CD4-positive, alpha-beta T cell treated with Interleukin-15 for 4 hours (primary cell): ENCODE measurements around the gene TTLL3.
"Not testable (repeated sequence)": the region's sequence is repeated elsewhere in the genome, so short reads cannot be mapped to it uniquely, and the experiment has no call there.

ENCODE experiments used
- DNase-seq: peaks from one replicate; pipeline ENCODE4 v3.0.0-alpha.2; 2020; ENCODE audit warnings: low spot score

TTLL3 gene

GRCh38 chr3:9809615-9810432 is at the start of gene TTLL3:
TTLL3 (plus strand) TSS chr3:9810262; CDS start chr3:9810662, 400 bp downstream.
- peak; percentile 32 for DNase-seq

GRCh38 chr3:9760779-9761505 is 49.1 kb upstream of the TTLL3 start:
- DNase-seq: no peak

GRCh38 chr3:9761919-9762318 is 48.1 kb upstream of the TTLL3 start:
- DNase-seq: no peak

- no peak for DNase-seq
Measured at GRCh38 chr3:9762871-9763270, 47.2 kb upstream of the TTLL3 start.

GRCh38 chr3:9765865-9766264 is 44.2 kb upstream of the TTLL3 start:
- no peak for DNase-seq

GRCh38 chr3:9767418-9767817 is 42.6 kb upstream of the TTLL3 start:
- no peak for DNase-seq

- DNase-seq: no peak
Measured at GRCh38 chr3:9768141-9768775, 41.8 kb upstream of the TTLL3 start.

- DNase-seq: no peak
Measured at GRCh38 chr3:9769012-9769411, 41.0 kb upstream of the TTLL3 start.

GRCh38 chr3:9769426-9770275 is 40.4 kb upstream of the TTLL3 start, which contains the start of gene CAMK1:
CAMK1 (minus strand) TSS chr3:9769947; CDS start chr3:9767749, 2,198 bp downstream.
- DNase-seq: peak; percentile 50

- DNase-seq: no peak
Measured at GRCh38 chr3:9770276-9770812, 39.7 kb upstream of the TTLL3 start.

- not testable (repeated sequence) for DNase-seq
Measured at GRCh38 chr3:9771007-9771406, 39.1 kb upstream of the TTLL3 start.

- DNase-seq: no peak
Measured at GRCh38 chr3:9776896-9777693, 33.0 kb upstream of the TTLL3 start.

- DNase-seq: no peak
Measured at GRCh38 chr3:9777694-9778021, 32.4 kb upstream of the TTLL3 start.

- no peak for DNase-seq
Measured at GRCh38 chr3:9778143-9779074, 31.7 kb upstream of the TTLL3 start.

GRCh38 chr3:9779075-9779593 is 30.9 kb upstream of the TTLL3 start:
- DNase-seq: no peak

GRCh38 chr3:9779721-9780457 is 30.2 kb upstream of the TTLL3 start:
- DNase-seq: peak; percentile 17

- no peak for DNase-seq
Measured at GRCh38 chr3:9780458-9780812, 29.6 kb upstream of the TTLL3 start.

- no peak for DNase-seq
Measured at GRCh38 chr3:9780910-9781309, 29.2 kb upstream of the TTLL3 start.

GRCh38 chr3:9781551-9781950 is 28.5 kb upstream of the TTLL3 start:
- no peak for DNase-seq
